Adrenal gland (tissue), 12 donors: ENCODE results near the gene METTL25B. TPM values are rescaled to one million over a fixed set of nuclear protein-coding genes. Genes with fewer than 3 reads are reported as not detected.

Experiments
- DNase-seq, 7 donors: peaks; one replicate each; pipeline ENCODE4 v3.0.0-alpha.2; 2019 to 2020
- H3K27ac ChIP-seq, 5 donors: fragments of 200-600 bp; sonication (generic) in 4 of 5; 1 replicate in 3 of 5; 2 replicates in 2 of 5; pipeline versions ENCODE4 v1.5.1 to v1.8.0; 2016 to 2020; ENCODE audit warnings: mild to moderate bottlenecking in 1 of 5
- H3K27me3 ChIP-seq: fragments of 200-600 bp; 2 replicates; pipeline ENCODE4 v1.8.0; 2021
- H3K36me3 ChIP-seq, 2 donors: fragments of 200-600 bp; replicated peaks in 1 of 2; 1 replicate in 1 of 2; 2 replicates in 1 of 2; pipeline versions ENCODE4 v1.5.1 to v1.8.0; 2018 to 2022
- H3K4me1 ChIP-seq, 2 donors: fragments of 200-600 bp; replicated peaks in 1 of 2; 1 replicate in 1 of 2; 2 replicates in 1 of 2; pipeline versions ENCODE4 v1.5.1 to v1.8.0; 2018 to 2021
- H3K4me3 ChIP-seq, 4 donors: fragments of 200-600 bp; sonication (generic) in 3 of 4; one replicate each; pipeline ENCODE4 v1.5.1; 2016 to 2018
- H3K9me3 ChIP-seq, 3 donors: fragments of 200-600 bp; sonication (generic) in 1 of 3; replicated peaks in 1 of 3; 1 replicate in 2 of 3; 2 replicates in 1 of 3; pipeline versions ENCODE4 v1.5.1 to v1.8.0; 2016 to 2021
- POLR2A ChIP-seq, 2 donors: fragments of 450-650 bp; IDR thresholded peaks; one replicate each; pipeline ENCODE4 v1.6.1; 2017; ENCODE audit warnings: antibody characterized with exemption in 2 of 2, mild to moderate bottlenecking in 2 of 2, moderate library complexity in 1 of 2
- WGBS, 4 donors: extraction: QIAGEN DNeasy Blood & Tissue Kit in 2 of 4; methylation state at CpG; one replicate each; pipeline versions ENCODE4 v1.1.5 to v1.1.7; 2013 to 2017; 5-methylcytosine and 5-hydroxymethylcytosine counted together
- intact Hi-C, 2 donors: fragments of 100-400 bp; cut with DNase I; formaldehyde crosslinking; loops; one replicate each; pipeline versions ENCODE4 v1.14.1 to v1.15.0; 2022 to 2023
- polyA plus RNA-seq, 3 donors: library from polyadenylated mRNA; stranded (reverse); fragments of 200-250 nt in 2 of 3; fragments of 350-450 nt in 1 of 3; fragmentation: Illumina TruSeq in 1 of 3; extraction: RNeasy Lipid Tissue Mini Kit (QIAGEN cat#74804) in 1 of 3; gene quantifications; one replicate each; pipeline ENCODE4 v1.2.3, GENCODE V29; 2013 to 2014
- total RNA-seq, 9 donors: library from RNA; depleted of rRNA in 4 of 9; stranded (reverse); fragments of >200 nt in 4 of 9; fragments of 120-200 nt in 1 of 9; fragmentation: NEBNext Ultra II Directional in 1 of 9; extraction: Animal tissue kit (Norgen Biotek cat#: 25700) in 1 of 9; gene quantifications; one replicate each; pipeline versions ENCODE4 v1.1.0 to v1.2.4, GENCODE V29; 2013 to 2023
- TF ChIP-seq, protein P1 (sequence below), 6 experiments: fragments of 450-650 bp in 4 of 6; fragments of 200-600 bp in 2 of 6; sonication (generic) in 1 of 6; IDR thresholded peaks; 1 replicate in 5 of 6; 2 replicates in 1 of 6; pipeline versions ENCODE4 v1.5.1 to v1.8.0; 2016 to 2021; ENCODE audit warnings: antibody characterized with exemption in 6 of 6, mild to moderate bottlenecking in 2 of 6, moderate library complexity in 1 of 6
- donor health status: healthy with polysubstance abuse.
- donor health status: Bipolar disorder and iron deficiency.
- donor health status: DM: yes; HTN: yes; CAD: no.
- donor health status: DM: no; HTN: no; CAD: no.
- donor health status: DM: no; HTN: no; CAD: no.
- donor health status: DM: yes; HTN: yes; CAD: no.

Gene METTL25B
- total and polyA plus RNA-seq, 12 donors = 17.4 to 140 (median 32.5) TPM

- no peak overlapping the region for H3K4me3 ChIP-seq
- no peak overlapping the region for H3K27ac ChIP-seq
- peaks cover 0 to 15% of the 10 kb centered on the region in 2 donors for H3K36me3 ChIP-seq
- no peaks in the 10 kb centered on the region for H3K27me3 ChIP-seq
- intact Hi-C loops = no loop called here
- 86 to 97% (median 95%) methylated on average over 4 of the region's 4 CpGs for WGBS, 4 donors
- no peak for TF ChIP-seq POLR2A (IDR thresholded peaks at IDR 0.05)
- TF ChIP-seq, protein P1, sequence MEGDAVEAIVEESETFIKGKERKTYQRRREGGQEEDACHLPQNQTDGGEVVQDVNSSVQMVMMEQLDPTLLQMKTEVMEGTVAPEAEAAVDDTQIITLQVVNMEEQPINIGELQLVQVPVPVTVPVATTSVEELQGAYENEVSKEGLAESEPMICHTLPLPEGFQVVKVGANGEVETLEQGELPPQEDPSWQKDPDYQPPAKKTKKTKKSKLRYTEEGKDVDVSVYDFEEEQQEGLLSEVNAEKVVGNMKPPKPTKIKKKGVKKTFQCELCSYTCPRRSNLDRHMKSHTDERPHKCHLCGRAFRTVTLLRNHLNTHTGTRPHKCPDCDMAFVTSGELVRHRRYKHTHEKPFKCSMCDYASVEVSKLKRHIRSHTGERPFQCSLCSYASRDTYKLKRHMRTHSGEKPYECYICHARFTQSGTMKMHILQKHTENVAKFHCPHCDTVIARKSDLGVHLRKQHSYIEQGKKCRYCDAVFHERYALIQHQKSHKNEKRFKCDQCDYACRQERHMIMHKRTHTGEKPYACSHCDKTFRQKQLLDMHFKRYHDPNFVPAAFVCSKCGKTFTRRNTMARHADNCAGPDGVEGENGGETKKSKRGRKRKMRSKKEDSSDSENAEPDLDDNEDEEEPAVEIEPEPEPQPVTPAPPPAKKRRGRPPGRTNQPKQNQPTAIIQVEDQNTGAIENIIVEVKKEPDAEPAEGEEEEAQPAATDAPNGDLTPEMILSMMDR (IDR thresholded peaks at IDR 0.05) = no peak
- no peaks in the 10 kb centered on the region for H3K9me3 ChIP-seq
- peaks cover 8% of the 10 kb centered on the region in 2 donors for H3K4me1 ChIP-seq
- no peak for DNase-seq
Measured at GRCh38 chr1:156717351-156717750, 10.9 kb upstream of the METTL25B start.

DNA sequence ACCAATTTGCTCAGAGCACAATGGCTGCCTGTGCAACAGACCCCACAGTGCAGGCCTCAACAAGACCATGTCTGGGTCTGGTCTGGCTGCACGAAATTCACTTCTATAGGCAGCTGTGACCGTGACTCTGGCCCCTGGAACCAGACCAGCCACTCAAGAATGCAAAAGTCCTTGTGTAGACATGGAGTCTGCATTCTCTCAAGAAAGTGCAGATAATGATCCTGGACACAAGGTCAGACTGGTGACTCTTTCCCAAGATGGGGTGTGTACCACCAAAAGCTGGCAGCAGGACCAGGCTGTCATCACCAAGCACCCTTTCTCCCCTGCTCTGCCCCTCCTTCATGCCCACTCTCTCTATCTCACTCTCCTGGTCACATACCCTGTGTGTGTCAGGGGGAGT lies 7.1 kb upstream of the METTL25B start:
- Histone ChIP-seq H3K27ac (no peak overlapping the region), H3K9me3 (no peaks in the 10 kb centered on the region), H3K4me3 (no peak overlapping the region), H3K27me3 (no peaks in the 10 kb centered on the region), H3K4me1 (peaks cover 11 to 19% of the 10 kb centered on the region in 2 donors), H3K36me3 (peaks cover 0 to 35% of the 10 kb centered on the region in 2 donors)
- WGBS, 4 donors = 29 to 50% (median 47%) methylated on average over 1 to 2 of the region's 2 CpGs
- DNase-seq = peak in 1 of 7 donors; percentile 48
- no peak for TF ChIP-seq POLR2A (IDR thresholded peaks at IDR 0.05)
- TF ChIP-seq, protein P1 (IDR thresholded peaks at IDR 0.05) = no peak
- intact Hi-C loops = loop anchor here in 1 of 2 donors (10.0 kb wide), 1 partner anchor 144 kb away; the partner anchor contains the start of gene NTRK1

DNA sequence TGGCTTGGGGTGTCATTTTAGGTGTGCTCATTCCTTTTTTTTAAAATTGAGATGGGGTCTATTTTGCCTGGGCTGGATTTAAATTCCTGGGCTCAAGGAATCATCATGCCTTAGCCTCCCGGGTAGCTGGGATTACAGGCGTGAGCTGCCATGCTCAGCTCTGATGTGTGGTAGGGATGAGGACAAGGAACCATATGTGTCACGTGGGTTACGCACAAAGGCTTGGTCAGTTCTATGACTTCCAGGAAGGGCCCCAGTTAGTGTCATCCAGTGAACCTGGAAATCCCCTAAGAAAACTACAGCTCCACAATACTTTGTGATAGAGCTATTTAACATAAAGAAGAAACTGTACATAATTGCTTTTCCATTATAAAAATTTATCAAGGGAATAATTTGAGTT lies 6.7 kb upstream of the METTL25B start:
- intact Hi-C loops = loop anchor here in 1 of 2 donors (10.0 kb wide), 1 partner anchor 143 kb away; the partner anchor contains the start of gene NTRK1

GRCh38 chr1:156725683-156726280 lies 2.5 kb upstream of the METTL25B start:
- Histone ChIP-seq H3K4me1 (peaks cover 31 to 42% of the 10 kb centered on the region in 2 donors), H3K36me3 (peaks cover 0 to 33% of the 10 kb centered on the region in 2 donors), H3K9me3 (no peaks in the 10 kb centered on the region), H3K27ac (peak overlapping the region in 2 of 5 donors; percentile 6 to 54), H3K4me3 (peak overlapping the region in 1 of 4 donors; percentile 32), H3K27me3 (no peaks in the 10 kb centered on the region)
- TF ChIP-seq POLR2A (IDR thresholded peaks at IDR 0.05) = no peak
- TF ChIP-seq, protein P1 (IDR thresholded peaks at IDR 0.05) = peak; percentile 85 to 98 (median 96)
- WGBS, 4 donors = 11 to 13% (median 13%) methylated on average over 18 of the region's 18 CpGs
- DNase-seq = peak; percentile 88 to 97 (median 93)
- intact Hi-C loops = loop anchor here (2.0 to 10.0 kb wide), 2 partner anchors 35 to 139 kb away; partner anchors contain the start of gene NTRK1 (in 1 of the 2)

More for the DNA sequence above, 6.7 kb upstream of the METTL25B start:
- Histone ChIP-seq H3K4me3 (no peak overlapping the region), H3K36me3 (peaks cover 0 to 35% of the 10 kb centered on the region in 2 donors), H3K27me3 (no peaks in the 10 kb centered on the region), H3K27ac (no peak overlapping the region), H3K9me3 (no peaks in the 10 kb centered on the region), H3K4me1 (peaks cover 15 to 23% of the 10 kb centered on the region in 2 donors)
- no peak for TF ChIP-seq POLR2A (IDR thresholded peaks at IDR 0.05)
- TF ChIP-seq, protein P1 (IDR thresholded peaks at IDR 0.05) = no peak
- DNase-seq = no peak
- 86 to 93% (median 89%) methylated on average over 4 of the region's 4 CpGs for WGBS, 4 donors
